Activated CD8-positive, alpha-beta memory T cell treated with anti-CD3 and anti-CD28 coated beads, Interleukin-2, amount 50 U/mL, for 48 hours (primary cell): Measurements from ENCODE around the gene ULBP2.
"Not testable (repeated sequence)": the region's sequence is repeated elsewhere in the genome, so short reads cannot be mapped to it uniquely, and the experiment has no call there.

Experiments
- DNase-seq: peaks from one replicate; pipeline ENCODE4 v3.0.0-alpha.2; 2020

The ULBP2 gene

DNA sequence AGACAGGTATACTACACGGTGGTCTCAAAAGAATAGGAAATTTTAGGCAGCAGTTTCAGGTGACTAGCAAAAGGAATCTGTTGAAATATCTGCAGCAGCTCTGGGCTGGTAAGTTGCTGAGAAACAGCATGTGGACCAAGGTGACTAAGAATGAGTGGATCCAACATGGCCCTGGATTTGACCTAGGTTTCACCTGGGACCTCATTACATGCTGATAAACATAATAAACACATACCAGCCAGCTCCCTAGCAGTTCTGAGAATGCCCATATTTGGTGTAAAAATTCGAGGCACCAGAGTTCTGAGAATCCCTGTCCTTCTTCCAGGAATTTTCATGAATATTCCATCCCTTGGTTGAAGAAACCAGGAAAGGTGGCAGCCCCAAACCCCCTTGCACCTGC lies 11.6 kb downstream of the ULBP2 start:
- peak; percentile 34 for DNase-seq

DNA sequence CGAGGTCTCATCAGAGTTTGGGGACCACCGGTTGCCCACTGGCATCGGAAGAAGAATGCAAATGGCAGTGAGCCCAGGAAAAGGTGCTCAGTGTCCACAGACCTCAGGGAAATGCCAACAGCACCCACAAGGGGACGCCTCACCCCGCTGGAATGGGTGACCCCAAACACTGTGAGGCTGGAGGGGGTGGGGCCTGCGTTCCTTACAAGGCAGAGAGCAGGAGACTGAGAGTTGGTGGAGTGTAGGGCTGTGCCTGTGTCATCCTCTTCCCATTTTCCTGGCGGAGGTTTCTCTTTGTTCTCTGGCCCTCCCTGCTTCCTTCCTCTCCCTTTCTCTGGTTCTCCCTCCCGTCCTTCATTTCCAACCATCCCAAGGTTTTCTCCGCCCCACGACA lies 12.1 kb downstream of the ULBP2 start:
- peak; percentile 32 for DNase-seq

DNA sequence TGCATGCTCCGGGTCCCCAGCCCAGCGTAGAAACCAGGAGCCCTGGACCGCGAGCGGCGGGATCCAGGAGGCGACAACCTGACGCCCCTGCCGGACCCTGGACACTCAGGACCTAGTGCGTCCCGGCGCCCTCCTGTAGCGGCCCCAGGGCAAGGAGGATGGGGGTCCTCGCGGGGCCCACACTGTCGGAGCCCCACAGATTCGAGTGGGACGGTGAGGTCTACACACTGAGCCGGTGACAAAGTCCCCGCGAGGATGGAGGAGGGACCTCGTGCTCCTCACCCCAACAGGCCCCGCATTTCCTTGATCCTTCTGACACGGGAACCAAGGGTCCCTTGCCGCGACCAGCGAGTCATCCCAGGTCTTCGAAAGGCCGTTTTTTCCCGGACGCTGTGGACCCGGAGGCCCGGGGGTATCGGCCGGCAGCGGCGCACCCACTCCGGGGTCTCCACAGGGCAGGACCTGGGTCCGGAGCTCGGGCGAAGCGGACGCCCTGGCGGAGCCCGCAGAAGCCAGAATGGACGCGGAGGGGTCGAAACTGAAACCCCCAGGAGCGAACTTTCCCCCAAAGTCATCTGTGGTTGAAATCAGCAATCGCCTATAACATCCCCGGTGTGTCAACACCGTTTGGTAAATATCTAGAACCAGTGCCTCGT lies 12.6 kb downstream of the ULBP2 start:
- peak; percentile 45 for DNase-seq

DNA sequence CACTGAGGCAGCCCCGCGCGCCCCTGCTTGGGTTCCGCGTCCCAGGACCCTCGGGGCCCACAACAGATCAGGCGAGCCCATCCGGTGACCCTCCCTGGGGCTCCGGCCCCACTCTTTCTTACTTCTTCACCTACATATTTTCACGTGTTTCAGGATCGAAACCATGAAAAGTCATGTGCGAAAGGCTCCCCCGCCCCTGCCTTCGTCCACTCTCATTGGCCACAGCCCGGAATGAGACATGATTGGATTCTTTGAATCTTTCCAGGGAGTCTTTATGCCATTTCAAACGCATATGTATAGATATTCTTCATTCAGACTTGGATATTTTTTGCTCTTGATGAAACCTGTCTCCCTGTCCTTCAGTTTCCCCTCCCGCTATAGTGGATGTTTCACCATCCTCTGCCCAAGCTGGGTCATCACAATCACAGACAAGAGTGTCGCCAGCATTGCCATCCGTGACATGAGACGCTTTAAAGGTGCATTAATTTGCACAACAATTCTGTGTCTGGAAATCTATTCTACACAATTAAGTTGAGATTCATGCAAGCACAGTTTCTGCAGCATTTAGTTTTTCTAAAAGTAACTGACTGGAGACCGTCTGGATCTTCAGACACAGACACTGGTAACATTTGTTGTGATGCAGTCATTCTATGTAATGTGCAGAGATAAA lies 13.3 kb downstream of the ULBP2 start:
- DNase-seq, result peak; percentile 43

DNA sequence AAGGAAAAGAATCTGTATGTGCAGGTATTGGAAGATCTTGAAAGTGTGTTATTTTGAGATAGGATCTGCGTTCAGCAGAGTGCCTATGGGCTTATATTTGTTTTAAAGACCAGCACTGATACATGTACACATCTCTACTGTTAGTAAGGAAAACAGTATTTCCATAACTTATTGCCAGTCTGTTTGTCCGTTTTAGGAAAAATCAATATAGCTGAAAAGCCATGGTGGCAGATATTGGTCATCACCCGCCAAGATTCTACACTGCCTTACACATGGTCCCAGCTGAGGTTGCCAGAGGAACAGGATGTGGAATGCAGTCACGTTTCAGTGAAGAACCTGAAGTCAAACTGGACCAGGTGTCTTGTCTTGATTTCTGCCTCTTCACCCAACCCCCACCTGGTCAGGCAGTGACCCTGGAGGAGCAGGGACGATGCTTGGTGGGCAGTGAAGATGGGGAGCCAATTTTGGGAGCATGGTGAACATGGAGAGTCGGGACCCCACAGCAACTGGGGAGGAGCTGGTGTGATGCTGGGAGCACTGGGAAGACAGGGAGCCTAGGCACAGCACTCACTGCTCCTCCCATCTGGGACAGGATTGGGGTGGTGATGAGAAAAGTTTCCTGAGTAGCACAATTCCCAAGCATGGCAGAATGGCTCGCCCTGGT lies 14.0 kb downstream of the ULBP2 start:
- DNase-seq, result peak; percentile 41

DNA sequence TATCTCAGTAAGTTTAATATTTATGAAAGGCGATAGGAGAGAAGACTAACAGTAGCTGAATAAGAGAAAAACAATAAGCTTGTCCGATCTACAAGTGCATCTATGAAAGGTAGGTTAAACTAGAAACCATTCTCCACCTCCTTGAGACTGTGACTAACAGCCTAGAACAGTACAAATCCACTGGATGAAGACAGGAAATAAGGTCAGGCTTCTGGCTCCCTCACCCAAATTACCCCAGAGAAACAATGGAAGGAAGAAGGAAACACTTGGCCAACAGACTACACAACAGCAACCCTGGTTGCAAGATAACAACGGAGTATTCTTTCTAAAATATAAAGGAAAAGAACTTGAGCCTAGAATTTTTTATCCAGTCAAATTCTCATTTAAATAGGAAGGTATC lies 16.3 kb downstream of the ULBP2 start:
- peak; percentile 3 for DNase-seq

DNA sequence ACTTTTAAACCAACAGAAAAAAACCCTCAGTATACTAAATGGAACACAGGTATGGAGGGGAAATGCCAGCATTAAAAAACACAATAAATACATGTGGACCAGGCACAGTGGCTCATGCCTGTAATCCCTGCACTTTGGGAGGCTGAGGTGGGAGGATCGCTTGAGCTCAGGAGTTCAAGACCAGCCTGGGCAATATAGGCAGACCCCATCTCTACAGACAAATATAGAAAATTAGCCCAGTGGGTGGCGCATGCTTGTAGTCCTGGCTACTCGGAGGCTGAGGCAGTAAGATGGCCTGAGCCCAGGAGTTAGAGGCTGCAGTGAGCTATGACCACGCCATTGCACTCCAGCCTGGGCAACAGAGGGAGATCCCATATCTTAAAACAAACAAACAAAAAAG lies 18.0 kb downstream of the ULBP2 start:
- not testable (repeated sequence) for DNase-seq

DNA sequence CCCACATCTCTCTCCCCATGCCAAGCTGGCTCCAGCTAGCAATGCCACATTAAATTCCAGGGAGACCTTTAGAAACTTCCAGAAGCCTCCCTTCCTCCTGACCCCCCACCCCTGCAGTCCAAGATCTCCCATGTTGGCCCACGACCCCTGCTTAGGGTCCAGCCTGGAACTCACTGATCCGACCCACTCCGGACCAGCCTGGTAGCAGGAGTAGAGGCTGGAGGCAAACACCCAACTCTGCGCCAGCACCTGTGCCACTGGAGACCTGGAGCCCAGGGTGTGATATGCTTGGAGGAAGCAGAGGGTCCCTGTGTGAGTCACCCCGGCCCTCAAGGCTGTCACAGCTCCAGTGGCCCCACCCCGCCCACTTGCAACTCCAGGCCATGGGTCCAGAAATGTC lies 18.7 kb downstream of the ULBP2 start:
- peak; percentile 42 for DNase-seq

DNA sequence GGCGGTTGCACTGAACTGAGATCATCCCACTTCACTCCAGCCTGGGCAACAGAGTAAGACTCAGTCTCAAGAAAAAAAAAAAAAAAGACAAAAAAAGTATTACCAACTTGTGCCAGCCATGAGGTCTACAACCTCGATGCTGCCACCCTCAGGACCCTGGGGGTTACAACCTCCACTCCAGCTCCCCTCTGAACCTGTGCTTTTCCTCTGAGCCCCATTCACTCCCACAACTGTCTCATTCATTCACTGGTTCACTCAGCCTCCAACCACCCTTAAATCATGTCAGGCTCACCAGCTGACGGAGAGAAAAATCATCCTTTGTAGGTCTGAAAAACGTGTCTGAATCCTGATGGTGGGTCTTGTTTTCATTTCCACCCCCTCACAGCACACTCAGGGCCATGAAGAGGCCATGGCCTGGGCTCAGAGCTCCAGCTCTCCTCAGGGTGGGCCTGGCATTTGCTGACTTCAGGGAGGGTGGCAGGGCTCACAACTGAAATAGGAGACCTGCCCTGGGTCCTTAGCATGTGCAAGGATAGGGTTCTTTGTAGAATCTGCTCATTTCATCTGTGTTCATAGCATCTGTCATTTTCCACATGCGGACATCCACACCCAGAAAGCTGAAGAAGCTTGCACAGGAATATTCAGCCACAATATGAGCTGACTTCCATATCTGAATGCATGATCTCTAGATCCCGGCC lies 20.1 kb downstream of the ULBP2 start:
- peak; percentile 54 for DNase-seq

DNA sequence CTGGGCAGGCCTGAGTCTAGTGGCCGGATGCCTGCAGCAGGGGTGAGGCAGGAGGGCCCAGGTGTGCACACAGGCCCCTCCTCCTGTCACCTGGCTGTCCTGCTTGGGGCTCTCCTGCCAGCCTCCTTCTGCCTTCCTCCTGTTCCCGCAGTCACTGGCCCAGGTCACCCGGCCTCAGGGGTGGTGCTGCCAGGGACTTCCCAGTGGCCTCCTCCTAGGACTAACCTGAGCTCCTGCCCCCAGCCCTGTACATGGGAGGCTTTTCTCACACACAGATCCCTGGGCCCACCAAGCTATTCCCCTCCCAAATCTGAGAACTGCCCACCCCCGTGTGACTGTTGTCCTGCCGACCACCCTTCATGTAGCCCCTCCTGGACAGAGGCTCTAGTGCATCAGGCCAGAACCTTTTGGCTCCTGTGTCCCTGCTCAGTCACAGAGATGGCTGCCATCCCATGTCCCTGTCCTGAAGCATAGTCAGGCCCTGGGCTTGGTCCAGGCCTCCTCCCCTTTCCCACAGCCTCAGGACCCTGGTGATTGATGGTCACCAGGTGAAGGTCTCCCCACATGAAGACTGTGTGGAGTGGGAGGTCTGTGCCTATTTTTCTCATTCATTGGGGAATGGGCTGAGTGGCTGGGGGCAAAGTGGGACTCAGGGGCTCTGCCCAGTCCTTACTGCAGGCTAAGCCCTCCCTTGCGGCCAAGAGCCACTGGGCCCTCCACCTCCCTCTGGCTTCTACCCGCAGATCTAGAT lies 20.8 kb downstream of the ULBP2 start:
- peak; percentile 52 for DNase-seq

DNA sequence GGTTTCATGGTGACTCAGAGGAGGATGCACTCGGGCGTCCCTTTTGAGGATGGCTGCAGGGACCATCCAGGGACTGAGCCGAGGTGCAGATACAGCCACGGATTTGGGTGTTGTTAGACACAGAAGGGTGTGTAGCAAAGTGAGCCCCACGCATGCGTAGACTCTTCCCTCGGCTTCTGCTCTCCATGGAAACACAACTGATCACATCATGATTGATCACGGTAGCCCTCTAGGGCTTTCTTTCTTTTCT lies 21.3 kb downstream of the ULBP2 start:
- DNase-seq, result peak; percentile 68

DNA sequence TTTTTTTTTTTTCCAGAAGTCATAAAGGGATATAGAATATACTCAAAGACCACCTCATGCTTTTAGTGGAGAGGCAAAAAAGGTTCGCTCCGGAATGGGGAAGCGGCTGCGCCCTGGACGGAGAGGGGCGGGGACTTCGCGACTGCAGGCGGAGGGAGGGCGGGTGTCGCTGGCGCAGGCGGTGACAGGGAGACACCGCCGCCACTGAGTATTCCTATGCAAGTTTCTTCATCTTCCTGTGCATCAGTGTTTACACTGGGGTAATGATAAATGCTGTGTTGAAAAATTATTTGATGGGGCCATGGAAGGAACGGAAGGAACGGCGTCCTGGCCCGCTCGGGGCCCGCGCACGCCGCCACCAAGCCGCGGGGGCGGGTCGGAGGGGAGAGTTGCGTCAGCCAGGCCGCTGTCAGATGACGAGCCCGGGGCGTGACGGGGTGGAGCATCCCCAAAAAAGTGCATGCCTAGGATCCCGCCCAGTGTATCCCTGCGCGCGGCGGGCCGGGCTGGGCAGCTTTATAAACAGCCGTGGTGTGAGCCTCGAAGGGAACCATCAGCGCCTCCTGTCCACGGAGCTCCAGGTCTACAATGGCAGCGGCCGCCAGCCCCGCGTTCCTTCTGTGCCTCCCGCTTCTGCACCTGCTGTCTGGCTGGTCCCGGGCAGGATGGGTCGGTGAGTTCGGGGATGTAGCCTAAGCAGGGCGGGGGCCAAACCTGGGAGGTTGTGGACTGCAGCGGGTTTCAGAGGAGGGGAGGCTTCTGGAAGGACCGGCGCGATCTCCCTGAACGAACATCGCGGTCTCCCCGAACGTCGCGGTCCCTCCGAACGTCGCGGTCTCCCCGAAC lies 21.9 kb downstream of the ULBP2 start, which contains the start of gene ULBP1:
TSS of gene ULBP1 (plus strand) at position 482 of the 846 bp plus-strand sequence. CDS start at position 589, 107 bp downstream.
- peak; percentile 90 for DNase-seq

DNA sequence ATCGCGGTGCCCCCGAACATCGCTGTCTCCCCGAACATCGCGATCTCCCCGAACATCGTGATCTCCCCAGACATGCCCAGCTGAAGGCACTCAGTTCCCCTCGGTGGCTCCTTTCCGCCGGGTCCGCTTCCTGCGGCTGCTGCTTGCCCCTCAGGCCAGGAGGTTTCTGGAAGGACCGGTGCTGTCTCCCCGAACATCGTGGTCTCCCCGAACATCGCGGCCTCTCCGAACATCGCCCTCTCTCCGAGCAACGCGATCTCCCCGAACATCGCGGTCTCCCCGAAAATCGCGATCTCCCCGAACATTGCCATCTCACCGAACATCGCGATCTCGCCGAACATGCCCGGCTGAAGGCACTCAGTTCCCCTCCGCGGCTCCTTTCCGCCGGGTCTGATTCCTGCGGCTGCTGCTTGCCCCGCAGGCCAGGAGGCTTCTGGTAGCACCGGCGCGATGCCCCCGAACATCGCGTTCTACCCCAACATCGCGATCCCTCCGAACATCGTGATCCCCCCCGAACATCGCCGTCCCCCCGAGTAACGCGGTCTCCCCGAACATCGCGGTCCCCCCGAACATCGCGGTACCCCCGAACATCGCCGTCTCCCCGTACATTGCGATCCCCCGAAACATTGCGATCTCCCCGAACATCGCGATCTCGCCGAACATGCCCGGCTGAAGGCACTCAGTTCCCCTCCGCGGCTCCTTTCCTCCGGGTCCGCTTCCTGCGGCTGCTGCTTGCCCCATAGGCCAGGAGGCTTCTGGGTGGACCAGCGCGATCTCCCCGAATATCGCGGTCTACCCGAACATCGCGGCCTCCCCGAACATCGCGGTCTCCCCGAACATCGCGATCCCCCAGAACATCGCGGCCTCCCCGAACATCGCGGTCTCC lies 22.7 kb downstream of the ULBP2 start:
- peak; percentile 69 for DNase-seq

DNA sequence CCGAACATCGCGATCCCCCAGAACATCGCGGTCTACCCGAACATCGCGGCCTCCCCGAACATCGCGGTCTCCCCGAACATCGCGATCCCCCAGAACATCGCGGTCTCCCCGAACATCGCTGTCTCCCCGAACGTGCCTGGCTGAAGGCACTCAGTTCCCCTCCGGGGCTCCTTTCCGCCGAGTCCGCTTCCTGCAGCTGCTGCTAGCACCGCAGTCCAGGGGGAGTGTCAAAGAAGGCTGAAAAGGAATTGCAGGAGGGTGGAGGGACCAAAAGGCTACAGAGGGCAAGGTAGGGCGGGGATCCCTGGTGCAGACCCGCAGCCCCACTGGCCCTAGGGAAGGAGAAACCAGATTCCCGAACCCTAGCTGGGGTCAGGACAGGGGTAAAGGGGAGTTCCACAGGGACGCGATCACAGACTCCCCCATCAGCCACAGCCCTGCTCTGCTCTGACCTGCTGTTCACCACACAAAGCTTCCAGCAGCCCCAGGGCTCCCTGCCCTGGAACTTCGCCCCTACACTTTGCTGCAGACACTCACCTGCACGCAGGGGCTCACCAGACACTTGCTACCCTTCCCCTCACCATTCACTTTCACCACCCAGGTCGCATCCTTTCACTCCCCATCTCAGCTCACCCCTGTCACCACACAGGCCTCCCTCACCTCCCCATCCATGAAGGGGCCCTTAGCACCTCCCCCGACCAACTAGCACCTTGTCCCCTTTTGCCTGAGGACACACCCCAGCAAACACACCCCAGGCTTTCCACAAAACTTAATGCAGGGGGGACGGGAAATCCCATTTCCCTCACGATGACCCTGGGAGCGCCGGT lies 23.6 kb downstream of the ULBP2 start:
- DNase-seq, result peak; percentile 65

DNA sequence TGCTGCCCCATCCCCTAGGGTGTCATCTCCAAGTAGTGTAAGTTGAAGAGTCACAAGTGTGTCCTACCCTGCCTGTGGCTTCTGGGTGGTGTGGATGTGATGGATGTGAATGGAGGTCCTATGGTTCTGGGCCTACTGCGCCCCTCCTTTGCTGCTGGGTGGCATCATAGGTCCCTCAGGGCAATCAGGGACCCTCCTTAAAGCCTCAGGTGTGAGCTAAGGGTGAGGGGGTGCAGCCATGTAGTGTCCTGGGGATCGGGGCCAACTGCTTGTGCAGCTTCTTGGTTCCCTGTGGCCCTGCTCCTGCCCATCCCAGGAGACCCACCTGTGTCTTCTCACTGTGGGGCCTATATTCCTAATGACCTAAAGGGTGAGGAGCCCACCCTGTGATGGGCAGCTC lies 24.5 kb downstream of the ULBP2 start:
- DNase-seq, result peak; percentile 49

DNA sequence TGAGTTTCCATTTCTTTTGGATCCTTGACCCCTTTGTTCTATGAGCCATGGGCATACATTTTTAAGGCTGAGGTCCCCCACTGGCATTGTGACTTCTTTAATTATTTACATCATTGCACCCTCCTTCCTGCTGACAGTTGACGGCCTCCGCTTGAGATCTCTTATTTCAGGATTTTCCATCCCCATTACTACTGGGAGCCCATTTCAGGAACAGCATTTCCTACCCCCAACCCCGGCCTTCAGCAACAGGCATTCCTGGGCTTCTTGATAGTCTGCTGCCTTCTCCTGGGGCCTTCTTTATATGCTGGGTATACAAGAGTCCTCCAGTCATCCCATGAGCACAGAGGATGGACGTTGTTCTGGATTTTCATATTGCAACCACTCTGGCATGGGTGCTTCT lies 25.8 kb downstream of the ULBP2 start:
- DNase-seq, result peak; percentile 40

DNA sequence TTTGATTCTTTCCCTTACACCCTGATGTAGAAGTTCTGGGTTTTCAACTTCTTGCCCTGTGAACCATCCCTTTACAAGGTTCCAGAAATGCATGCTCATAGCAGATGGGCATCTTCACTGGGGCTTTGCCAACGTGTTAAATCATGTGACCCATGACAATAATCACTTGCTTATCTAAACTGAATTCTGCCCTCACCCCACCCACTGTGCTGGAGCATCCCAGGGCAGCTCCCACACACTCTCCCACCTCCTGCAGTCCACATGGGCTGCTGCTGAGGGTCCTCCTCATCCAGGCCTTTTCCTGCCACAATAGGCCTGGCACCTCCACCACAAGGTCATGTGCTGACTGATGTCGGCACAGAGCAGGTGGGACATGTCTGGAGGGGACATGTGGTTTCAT lies 26.2 kb downstream of the ULBP2 start:
- DNase-seq, result not testable (repeated sequence)

DNA sequence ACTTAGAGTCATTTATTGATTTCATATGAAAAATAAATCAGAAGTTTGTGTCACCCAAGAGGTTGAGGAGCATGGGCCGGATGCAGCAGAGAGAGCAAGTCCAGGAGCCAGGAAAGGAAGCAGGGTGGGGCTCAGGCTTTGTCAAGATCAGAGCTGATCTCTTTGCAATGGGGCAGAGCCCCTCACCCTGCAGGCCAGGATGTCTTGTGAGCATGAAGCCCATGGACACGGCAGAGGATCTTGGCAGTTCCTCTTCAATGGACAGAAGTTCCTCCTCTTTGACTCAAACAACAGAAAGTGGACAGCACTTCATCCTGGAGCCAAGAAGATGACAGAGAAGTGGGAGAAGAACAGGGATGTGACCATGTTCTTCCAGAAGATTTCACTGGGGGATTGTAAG lies 27.1 kb downstream of the ULBP2 start:
- DNase-seq, result not testable (repeated sequence)

DNA sequence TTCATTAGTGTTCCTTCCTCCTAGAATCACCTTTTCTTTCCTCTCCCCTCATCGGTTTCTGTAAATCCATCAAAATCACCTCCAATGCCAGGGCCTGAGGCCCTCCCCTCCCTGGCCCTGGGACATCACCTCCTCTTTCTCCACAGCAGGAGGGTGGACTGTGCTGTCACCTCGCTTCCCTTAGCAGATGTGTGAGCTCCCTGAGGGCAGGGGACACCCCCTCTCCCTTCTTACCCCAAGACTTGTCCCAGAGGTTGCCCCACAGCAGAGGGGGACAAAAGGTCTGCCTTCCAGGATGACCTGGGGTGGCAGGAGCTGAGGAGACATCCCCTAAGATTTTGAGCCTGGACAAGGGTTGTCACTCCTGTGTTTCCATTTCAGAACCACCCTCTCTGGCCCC lies 27.8 kb downstream of the ULBP2 start:
- DNase-seq, result peak; percentile 39

DNA sequence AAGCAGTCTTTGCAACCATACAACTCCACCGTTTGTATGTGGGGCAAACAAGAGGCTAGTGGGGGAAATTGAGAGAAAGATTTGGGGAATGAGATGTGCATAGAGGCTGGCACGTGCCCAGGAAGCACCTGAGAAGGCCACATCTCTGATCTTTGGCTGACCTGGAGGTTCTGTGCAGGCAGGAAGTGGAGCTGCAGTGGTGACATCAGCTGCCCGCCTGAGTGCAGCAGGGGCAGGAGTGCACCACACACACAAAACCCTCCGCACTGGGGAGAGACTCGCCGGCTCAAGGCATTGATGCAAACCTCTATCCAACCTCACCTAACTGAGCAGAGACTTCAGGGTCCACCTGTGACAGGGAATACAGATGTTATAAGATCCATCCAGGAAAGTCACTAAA lies 32.6 kb downstream of the ULBP2 start:
- not testable (repeated sequence) for DNase-seq
